SKM-1 (cell line): ENCODE data around the gene NDUFV3.
"Not testable (repeated sequence)": the region's sequence is repeated elsewhere in the genome, so short reads cannot be mapped to it uniquely, and the experiment has no call there.

ENCODE experiments used
- DNase-seq: peaks from one replicate; lab custom pipeline; 2025; ENCODE audit not compliant: unreplicated experiment; lab: John Stamatoyannopoulos, UW

NDUFV3 gene

DNA sequence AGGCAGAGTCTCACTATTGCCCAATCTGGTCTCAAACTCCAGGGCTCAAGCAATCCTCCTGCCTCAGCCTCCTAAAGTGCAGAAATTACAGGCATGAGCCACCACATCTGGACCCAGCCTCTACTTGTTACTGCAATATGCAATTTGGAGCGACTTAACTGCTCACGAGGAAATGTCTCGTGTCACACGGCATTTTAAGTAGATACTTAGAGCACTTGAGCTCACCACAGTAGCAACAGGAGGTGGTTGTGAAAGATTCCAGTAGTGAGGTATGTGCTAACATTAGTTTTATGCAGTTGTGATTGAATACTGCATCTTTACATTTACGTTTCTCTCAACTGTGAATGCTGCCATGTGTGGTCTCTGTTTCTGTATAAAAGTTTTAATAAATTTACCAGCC, 5.8 kb upstream of the NDUFV3 start:
- DNase-seq: no peak

DNA sequence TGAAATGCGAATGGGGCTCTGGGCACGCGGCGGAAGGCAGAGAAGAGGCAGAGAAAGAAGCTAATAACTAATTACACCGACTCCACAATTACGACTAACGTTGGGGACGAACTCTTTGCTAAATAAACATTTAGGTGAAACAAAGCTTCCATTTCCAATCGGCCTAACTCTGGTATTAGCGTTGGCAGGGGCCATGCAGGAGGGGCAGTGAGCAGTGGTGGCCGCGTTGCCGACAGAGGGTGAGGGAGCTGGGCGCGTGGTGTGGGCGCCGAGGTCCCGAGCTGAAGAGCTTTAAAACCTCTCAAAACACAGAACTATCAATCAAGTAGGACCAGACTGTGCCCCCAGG, 553 bp upstream of the NDUFV3 start:
- no peak for DNase-seq

DNA sequence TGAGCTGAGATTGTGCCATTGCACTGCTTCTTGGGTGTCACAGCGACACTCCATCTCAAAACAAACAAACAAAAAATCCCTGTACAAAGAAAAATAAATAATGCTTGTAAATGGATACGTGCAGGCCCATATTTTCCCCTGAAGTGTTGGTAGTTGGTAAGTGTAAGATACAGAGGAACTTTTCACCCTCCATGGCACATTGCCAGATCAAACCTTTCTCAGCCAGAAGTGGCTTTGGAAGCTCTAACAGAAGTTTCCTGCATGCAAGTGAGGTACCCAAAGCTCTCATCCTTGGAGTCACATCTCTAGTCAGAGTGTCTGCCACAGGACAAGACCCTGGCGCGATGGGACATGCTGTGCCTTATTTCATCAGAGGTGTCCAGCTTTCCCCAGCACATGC, 7.3 kb downstream of the NDUFV3 start:
- DNase-seq: no peak

DNA sequence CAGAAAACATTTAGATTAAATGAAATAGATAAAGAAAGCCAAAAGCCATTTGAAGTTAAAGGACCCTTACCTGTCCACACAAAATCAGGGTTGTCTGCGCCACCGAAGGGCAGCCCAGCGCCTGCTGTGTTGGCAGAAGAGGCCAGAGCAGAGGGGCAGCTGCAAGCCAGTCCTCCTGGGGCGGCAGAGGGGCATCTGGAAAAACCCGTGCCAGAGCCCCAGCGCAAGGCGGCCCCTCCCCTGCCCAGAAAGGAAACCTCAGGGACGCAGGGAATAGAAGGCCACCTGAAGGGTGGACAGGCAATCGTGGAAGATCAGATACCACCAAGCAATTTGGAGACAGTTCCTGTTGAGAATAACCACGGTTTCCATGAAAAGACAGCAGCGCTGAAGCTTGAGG, 10.7 kb downstream of the NDUFV3 start:
- no peak for DNase-seq

DNA sequence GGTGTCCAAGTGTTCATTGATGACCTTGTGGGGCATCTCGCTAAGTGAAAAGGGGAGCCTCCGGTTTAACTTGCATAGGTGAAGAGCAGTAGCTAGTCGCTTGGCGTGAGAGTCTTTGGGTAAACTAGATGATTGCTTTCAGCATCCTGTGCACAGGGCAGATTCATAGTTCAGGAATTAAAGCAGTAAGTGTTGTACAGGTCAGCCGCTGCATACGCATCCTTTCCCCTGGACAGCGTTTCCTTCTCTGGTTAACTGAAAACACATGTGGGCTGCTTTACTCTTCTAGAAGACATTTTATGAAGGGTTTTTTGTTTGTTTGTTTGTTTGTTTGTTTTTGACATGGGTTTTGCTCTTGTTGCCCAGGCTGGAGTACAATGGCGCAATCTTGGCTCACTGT, 12.1 kb downstream of the NDUFV3 start:
- DNase-seq: no peak

DNA sequence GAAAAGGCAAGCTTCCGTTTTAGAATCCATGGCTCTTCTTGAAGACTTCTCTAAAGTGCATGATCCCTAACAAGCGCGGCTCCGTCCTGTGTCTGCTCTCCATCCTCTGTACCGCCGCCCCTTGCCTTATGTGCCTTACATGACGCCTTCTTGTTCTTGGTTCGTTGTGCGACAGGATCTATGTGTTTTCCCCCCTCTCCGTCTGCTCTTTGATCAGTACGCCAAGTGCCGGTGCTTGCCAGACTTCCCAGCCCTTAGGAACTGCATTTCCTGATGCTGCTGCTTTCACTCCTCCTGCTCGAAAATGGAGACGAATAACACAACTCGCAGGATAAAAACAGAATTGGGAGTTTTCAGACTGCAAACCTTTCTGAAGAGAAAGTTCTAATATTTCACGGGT, 13.1 kb downstream of the NDUFV3 start:
- no peak for DNase-seq

DNA sequence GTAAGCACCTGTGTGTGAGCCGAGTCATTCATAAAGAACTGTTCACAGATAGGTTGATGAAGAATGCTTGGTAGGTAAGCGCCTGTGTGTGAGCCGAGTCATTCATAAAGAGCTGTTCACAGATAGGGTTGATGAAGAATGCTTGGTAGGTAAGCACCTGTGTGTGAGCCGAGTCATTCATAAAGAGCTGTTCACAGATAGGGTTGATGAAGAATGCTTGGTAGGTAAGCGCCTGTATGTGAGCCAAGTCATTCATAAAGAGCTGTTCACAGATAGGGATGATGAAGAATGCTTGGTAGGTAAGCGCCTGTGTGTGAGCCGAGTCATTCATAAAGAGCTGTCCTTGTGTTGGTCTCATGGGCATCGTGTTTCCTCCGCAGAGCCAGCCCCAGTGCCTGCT, 15.4 kb downstream of the NDUFV3 start:
- not testable (repeated sequence) for DNase-seq

DNA sequence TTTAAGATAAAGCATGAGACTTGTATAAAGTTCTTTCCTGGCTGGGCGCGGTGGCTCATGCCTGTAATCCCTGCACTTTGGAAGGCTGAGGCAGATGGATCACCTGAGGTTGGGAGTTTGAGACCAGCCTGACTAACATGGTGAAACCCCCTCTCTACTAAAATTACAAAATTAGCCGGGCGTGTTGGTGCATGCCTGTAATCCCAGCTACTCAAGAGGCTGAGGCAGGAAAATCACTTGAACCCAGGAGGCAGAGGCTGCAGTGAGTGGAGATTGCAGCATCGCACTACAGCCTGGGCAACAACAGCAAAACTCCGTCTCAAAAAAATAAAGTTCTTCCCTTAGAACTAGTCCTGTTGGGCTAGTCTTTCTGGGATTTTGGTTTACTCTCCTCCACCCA, 18.8 kb downstream of the NDUFV3 start:
- DNase-seq: not testable (repeated sequence)

DNA sequence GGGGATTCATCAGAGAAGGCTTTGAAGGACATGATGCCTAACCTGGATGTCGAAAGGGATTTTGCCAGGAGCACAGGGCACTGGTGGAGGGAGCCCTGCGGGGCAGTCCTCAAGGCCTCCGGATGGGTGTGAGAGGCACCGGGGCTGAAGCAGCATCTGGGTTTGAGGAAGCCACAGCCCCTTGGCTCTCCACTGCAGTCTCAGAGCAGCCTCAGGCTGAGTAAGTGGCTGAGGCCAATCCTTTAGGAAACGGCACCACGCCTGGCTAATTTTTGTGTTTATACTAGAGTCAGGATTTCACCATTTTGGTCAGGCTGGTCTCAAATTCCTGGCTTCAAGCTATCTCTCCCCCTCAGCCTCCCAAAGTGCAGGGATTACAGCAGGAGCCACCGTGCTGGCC, 20.4 kb downstream of the NDUFV3 start:
- DNase-seq: no peak

DNA sequence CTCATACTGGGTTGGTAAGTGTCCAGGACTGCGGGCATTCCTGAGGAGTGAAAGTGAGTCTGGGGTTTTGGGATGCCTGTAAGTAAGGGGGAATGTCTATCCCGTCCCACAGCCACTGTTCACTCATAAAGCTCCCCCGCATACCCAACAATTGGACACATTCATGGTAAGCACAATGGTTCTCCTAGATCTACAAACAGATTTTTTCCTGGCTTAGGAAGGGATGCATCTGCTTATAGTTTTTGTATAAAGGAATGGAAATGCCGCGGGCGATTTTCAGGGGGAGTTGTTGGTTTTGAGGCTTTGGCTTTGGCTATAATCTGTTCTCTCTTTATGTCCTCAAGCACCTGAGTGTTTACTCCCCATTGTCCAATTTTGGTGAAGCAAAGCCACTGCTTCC, 25.2 kb downstream of the NDUFV3 start:
- no peak for DNase-seq

DNA sequence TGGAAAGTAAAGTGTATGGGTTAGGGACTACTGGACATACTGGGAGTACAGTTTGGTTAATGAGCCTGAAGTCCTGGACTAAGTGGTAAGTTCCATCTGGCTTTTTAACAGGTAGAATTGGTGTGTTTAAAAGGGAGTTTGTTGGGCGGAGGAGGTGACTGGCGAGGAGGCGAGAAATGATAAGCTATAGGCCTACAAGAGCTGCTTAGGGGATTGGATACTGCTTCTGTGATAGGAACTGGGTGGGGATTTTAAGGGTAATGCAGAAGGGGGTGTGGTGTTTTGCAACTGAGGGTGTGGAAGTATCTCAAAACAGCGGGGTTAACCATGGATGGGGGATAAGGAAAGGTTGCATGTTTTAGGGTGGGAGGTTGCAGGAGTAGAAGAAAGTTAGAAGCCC, 28.8 kb downstream of the NDUFV3 start:
- no peak for DNase-seq

DNA sequence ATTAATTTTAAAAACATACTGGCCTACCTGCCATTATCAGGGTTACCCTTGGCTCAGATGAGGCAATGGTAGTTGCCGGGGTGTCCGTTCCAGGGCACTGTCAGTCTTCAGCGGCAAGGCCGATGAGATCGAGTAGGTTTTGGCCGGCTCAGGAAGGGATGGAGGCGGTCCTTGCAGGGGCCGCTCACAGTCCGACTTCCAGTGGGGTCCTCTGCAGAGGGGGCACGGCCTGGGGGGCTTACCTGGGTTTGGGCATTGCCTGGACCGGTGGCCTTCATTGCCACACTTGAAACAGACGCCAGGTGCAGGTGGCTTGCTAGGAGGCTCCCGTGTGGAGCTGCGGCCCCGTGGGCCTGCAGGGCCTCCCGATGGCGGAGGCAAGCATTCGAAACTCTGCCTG, 29.8 kb downstream of the NDUFV3 start:
- DNase-seq: no peak

DNA sequence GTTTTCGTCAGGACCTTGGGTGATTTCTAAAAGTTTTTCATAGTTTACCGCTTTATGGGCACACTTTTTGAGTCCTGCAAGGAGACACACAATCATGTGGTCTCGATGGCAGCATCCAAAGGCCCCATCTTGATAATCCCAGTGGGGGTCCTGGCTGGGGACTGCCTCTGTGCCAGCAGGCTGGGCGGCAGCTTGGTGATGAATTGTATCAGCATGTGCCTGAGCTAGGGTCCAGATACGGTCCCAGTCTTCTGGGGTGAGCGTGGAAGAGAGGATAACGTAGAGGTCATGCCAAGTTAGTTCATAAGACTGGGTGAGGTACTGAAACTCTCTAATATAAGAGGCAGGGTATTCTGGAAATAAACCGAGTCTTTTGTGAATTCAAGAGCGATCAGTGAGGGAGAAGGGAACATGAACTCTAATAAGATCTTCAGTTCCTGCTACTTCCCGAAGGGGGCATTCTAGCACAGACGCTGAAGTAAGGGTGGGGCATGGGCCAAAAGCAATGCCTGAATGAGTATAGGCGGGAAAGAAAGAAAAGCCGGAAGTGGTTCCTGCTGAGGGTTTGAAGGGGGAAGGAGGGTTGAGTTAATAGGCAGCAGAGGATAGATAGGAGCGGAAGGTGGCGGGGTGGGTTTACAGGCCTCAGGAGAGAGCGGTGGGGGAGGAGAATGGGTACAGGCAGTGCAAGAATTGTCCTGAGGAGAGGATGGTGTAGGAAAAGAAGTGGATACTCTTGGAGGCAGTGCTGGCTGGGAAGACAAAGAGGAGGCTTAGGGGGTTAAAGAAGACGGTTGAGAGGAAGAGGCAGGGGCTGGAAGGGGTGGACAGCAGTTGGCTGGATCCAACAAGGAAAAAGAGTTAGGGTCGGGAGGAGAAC, 30.7 kb downstream of the NDUFV3 start:
- DNase-seq: peak; percentile 91

DNA sequence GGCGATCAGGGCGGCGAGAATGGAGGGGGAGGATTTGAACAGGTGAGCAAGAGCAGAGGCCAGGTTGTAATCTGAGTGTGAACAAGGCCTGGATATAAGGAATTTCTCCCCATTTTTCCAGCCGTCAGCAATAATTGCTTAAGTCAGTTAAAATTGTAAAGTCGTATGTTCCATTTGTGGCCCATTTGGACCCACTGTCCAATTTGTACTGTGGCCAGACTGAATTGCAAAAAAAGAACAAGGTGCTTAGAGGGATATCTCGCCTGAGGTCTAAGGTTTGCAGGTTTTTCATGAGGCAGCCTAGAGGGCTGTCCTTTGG, 31.3 kb downstream of the NDUFV3 start:
- DNase-seq: no peak

DNA sequence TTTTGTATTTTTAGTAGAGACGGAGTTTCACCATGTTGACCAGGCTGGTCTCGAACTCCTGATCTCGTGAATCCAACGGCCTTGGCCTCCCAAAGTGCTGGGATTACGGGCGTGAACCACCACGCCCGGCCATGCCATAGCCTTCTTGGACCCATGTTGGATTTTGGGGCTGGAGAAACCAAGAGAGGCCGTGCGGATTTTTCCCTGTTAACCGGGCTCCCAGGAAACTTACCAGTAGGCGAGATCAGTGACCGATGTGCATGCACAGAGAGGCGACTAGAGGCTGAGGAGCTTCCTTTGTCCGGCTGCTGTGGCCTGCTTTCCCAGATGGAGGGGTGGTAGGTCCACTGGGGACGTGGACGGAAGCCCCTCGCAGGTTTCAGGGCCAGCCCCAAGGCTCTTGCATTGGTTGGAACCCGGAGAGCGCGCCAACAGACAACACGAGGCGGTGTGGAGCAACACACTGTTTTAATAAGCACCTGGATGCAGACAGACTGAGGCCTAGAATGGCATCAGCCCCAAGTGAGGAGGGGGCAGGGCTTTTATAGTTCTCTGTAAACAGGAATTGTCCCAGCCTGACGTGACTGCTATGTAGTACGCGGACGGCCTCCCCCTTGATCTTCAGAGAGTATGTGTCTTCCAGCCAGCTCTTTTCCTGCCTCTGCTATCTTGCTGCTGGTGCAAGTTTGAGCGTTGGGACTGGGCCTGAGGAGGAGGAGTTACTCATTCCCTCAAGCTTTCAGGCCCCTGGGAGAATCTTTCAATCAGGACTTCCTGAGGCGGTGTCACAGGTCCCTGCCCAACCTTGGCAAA, 32.2 kb downstream of the NDUFV3 start, which contains the start of gene ERVH48-1:
Gene ERVH48-1, minus strand, starts transcription at position 517 of the 813 bp plus-strand sequence. CDS start 6,624 bp downstream, outside the sequence.
- DNase-seq: no peak

DNA sequence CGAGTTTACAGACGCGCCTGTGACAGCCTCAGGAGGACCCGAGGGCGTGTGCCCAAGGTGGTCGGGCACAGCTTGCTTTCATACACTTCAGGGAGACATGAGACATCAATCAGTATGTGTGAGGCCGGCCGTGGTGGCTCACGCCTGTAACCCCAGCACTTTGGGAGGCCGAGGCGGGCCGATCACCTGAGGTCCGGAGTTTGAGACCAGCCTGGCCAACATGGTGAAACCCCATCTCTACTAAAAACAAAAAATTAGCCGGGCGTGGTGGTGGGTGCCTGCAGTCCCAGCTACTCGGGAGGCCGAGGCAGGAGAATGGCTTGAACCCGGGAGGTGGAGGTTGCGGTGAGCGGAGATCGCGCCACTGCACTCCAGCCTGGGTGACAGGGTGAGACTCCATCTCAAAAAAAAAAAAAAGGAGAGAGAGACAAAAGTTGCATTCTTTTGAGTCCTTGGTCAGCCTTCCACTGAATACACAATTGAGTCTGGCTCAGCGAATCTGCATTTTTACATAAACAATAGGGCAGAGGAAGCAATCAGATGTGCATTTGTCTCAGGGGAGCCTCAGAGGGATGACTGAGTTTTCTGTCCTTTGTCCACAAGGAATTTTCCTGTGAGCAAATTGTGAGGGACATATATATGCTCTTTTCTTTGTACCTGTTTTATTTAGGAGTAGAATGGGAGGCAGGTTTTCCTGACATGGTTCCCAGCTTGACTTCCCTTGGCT, 34.5 kb downstream of the NDUFV3 start:
- not testable (repeated sequence) for DNase-seq

DNA sequence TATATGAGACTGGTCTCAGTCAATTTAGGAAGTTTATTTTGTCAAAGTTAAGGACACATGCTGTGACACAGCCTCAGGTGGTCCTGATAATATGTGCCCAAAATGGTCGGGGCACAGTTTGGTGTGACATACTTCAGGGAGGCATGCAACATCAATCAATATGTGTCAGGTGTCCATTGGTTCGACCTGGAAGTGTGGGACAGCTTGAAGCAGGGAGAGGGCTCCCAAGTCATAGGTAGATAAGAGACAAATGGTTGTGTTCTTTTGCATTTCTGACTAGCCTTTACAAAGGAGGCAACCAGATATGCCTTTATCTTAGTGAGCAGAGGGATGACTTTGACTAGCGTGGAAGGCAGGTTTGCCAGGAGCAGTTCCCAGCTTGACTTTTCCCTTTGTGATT, 36.9 kb downstream of the NDUFV3 start:
- no peak for DNase-seq

DNA sequence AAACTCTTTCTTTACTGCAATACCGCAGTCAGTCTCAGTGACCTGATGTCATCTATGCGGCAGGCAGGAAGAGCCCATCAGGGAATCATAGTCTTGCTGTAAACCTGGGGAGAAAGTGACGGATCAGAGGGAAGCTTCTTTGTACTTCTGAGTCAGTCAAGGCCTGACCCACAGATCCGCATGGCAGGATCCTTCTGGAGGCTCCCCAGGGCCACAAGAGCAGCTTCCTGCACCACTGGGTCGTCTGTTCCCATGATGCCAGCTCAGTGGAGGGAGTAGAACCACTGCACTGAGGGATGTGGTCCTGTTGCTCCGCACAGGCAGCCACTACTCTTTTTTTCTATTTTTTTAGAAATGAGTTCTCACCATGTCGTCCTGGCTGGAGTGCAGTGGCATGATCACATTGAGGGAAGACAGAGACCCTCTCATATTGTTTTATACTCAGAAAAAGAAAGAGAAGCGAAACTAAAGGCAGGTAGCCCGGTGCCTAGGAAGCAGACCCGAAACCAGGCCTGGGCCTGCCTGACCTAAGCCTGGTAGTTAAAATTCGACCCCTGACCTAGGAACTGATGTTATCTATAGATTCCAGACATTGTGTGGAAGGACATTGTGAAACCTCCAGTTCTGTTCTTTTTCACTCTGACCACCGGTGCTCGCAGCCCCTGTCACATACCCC, 38.6 kb downstream of the NDUFV3 start:
- DNase-seq: no peak

DNA sequence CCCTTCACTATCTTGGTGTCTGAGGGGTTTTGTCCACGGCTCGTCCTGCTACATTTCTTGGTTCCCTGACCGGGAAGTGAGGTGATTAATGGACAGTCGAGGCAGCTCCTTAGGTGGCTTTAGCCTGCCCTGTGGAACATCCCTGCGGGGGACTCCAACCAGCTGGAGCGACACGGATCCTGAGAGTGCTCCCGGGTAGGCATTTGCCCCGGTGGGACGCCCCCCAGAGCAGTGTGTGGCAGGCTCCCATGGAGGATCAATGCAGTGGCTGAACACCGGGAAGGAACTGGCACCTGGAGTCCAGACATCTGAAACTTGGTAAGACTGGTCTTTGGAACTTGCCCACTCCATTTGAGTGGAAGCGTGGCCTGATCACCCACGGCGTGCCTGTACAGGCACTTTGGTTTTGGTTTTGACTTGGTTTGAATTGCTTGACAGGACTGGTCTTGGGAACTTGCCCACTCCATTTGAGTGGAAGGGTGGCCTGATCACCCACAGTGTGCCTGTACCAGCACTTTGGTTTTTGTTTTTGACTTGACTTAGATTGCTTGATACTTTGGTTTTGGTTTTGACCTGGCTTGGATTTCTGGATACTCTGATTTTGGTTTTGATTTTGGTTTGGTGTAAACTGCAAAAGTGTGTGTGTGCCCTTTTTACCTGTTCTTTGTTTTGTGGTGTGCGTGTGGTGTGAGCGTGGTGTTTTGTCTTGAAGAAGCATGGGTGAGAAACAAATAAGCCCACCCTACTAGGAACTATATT, 39.4 kb downstream of the NDUFV3 start:
- not testable (repeated sequence) for DNase-seq
